HEK293 (cell line): ENCODE data around the gene RBM20.

Experiments
- CTCF ChIA-PET: fragments of 350-600 bp; formaldehyde crosslinking; extraction: SDS; loops from one replicate; lab custom pipeline; 2021; ENCODE audit warnings: antibody characterized with exemption; lab: Yijun Ruan, JAX
- POLR2A ChIA-PET: fragments of 300-600 bp; formaldehyde crosslinking; extraction: SDS; loops from one replicate; lab custom pipeline; 2020; ENCODE audit warnings: antibody characterized with exemption, inconsistent platforms; lab: Yijun Ruan, JAX
- H3K27ac ChIP-seq: fragments of 200-500 bp; sonication (Bioruptor generic); 2 replicates; pipeline ENCODE4 v1.5.1; 2014; ENCODE audit warnings: low read depth, low read length, control low read depth, inconsistent platforms; ENCODE audit errors: extremely low read depth
- H3K36me3 ChIP-seq, 2 experiments: fragments of 200-500 bp in 1 of 2; sonication (Bioruptor generic) in 1 of 2; 1 replicate in 1 of 2; 2 replicates in 1 of 2; pipeline ENCODE4 v1.5.1; 2014 to 2017; ENCODE audit warnings: inconsistent platforms in 2 of 2, low read length in 2 of 2; ENCODE audit not compliant: control insufficient read depth in 2 of 2, insufficient read depth in 1 of 2
- H3K4me1 ChIP-seq: fragments of 200-500 bp; sonication (Bioruptor generic); 2 replicates; pipeline ENCODE4 v1.5.1; 2014; ENCODE audit warnings: mild to moderate bottlenecking, low read length, inconsistent platforms; ENCODE audit not compliant: control insufficient read depth, insufficient read depth
- H3K4me3 ChIP-seq: 2 replicates; pipeline ENCODE4 v1.5.1; 2011; ENCODE audit warnings: low read depth, mild to moderate bottlenecking, control low read depth, low read length, moderate library complexity
- H3K9me3 ChIP-seq: fragments of 200-500 bp; sonication (Bioruptor generic); 2 replicates; pipeline ENCODE4 v1.5.1; 2014; ENCODE audit warnings: low read depth, low read length, inconsistent platforms; ENCODE audit not compliant: control insufficient read depth, insufficient read depth
- CTCF ChIP-seq: fragments of 450-650 bp; formaldehyde crosslinking; IDR thresholded peaks from 2 replicates; pipeline ENCODE4 v1.5.1; 2016; ENCODE audit warnings: missing biosample characterization, missing genetic modification characterization
- ELK4 ChIP-seq: IDR thresholded peaks from 2 replicates; pipeline ENCODE4 v1.6.1; 2011; ENCODE audit warnings: mild to moderate bottlenecking, low read depth, low read length, borderline replicate concordance
- GLIS1 ChIP-seq: fragments of 450-650 bp; formaldehyde crosslinking; IDR thresholded peaks from 2 replicates; pipeline ENCODE4 v1.5.1; 2016; ENCODE audit warnings: missing biosample characterization, missing genetic modification characterization
- GLIS2 ChIP-seq: fragments of 450-650 bp; formaldehyde crosslinking; IDR thresholded peaks from 2 replicates; pipeline ENCODE4 v1.5.1; 2016; ENCODE audit warnings: missing biosample characterization, missing genetic modification characterization
- IKZF3 ChIP-seq: fragments of 450-650 bp; IDR thresholded peaks from 2 replicates; pipeline ENCODE4 v1.5.0; 2018; ENCODE audit warnings: missing biosample characterization, mild to moderate bottlenecking, missing genetic modification characterization, moderate library complexity
- MZF1 ChIP-seq: fragments of 450-650 bp; formaldehyde crosslinking; IDR thresholded peaks from 2 replicates; pipeline ENCODE4 v1.5.1; 2017; ENCODE audit warnings: missing biosample characterization, missing genetic modification characterization, borderline replicate concordance
- PRDM4 ChIP-seq: fragments of 450-650 bp; formaldehyde crosslinking; IDR thresholded peaks from 2 replicates; pipeline ENCODE4 v1.5.1; 2017; ENCODE audit warnings: missing biosample characterization, missing genetic modification characterization
- PRDM6 ChIP-seq: fragments of 450-650 bp; formaldehyde crosslinking; IDR thresholded peaks from 2 replicates; pipeline ENCODE4 v1.5.1; 2017; ENCODE audit warnings: missing biosample characterization, missing genetic modification characterization
- REPIN1 ChIP-seq: fragments of 450-650 bp; formaldehyde crosslinking; IDR thresholded peaks from 2 replicates; pipeline ENCODE4 v1.5.1; 2017; ENCODE audit warnings: missing biosample characterization, missing genetic modification characterization, low read depth
- SCRT2 ChIP-seq: fragments of 450-650 bp; formaldehyde crosslinking; IDR thresholded peaks from 2 replicates; pipeline ENCODE4 v1.5.1; 2016; ENCODE audit warnings: missing biosample characterization, missing genetic modification characterization
- SP2 ChIP-seq: fragments of 450-650 bp; formaldehyde crosslinking; IDR thresholded peaks from 2 replicates; pipeline ENCODE4 v1.5.1; 2016; ENCODE audit warnings: missing biosample characterization, missing genetic modification characterization
- TCF7L2 ChIP-seq: IDR thresholded peaks from 2 replicates; pipeline ENCODE4 v1.6.1; 2011; ENCODE audit warnings: low read depth, mild to moderate bottlenecking, inconsistent platforms, low read length, moderate library complexity, borderline replicate concordance
- ZBTB1 ChIP-seq: fragments of 450-650 bp; formaldehyde crosslinking; IDR thresholded peaks from 2 replicates; pipeline ENCODE4 v1.5.1; 2016; ENCODE audit warnings: missing biosample characterization, missing genetic modification characterization
- ZBTB26 ChIP-seq: fragments of 450-650 bp; formaldehyde crosslinking; optimal IDR thresholded peaks from 2 replicates; pipeline ENCODE3; 2016; ENCODE audit warnings: missing biosample characterization, mild to moderate bottlenecking, missing genetic modification characterization
- ZBTB6 ChIP-seq: fragments of 450-650 bp; formaldehyde crosslinking; IDR thresholded peaks from 2 replicates; pipeline ENCODE4 v1.5.1; 2017; ENCODE audit warnings: missing biosample characterization, missing genetic modification characterization
- ZNF10 ChIP-seq: fragments of 450-650 bp; formaldehyde crosslinking; IDR thresholded peaks from 2 replicates; pipeline ENCODE4 v1.5.1; 2017; ENCODE audit warnings: missing biosample characterization, missing genetic modification characterization
- ZNF133 ChIP-seq: fragments of 450-650 bp; formaldehyde crosslinking; IDR thresholded peaks from 2 replicates; pipeline ENCODE4 v1.5.1; 2016; ENCODE audit warnings: missing biosample characterization, missing genetic modification characterization
- ZNF169 ChIP-seq: fragments of 450-650 bp; formaldehyde crosslinking; IDR thresholded peaks from 2 replicates; pipeline ENCODE4 v1.5.1; 2016; ENCODE audit warnings: missing biosample characterization, missing genetic modification characterization
- ZNF214 ChIP-seq: fragments of 450-650 bp; formaldehyde crosslinking; IDR thresholded peaks from 2 replicates; pipeline ENCODE4 v1.5.1; 2017; ENCODE audit warnings: missing biosample characterization, mild to moderate bottlenecking, missing genetic modification characterization, borderline replicate concordance
- ZNF223 ChIP-seq: fragments of 450-650 bp; formaldehyde crosslinking; IDR thresholded peaks from 2 replicates; pipeline ENCODE4 v1.5.1; 2016; ENCODE audit warnings: missing biosample characterization, missing genetic modification characterization
- ZNF24 ChIP-seq: fragments of 450-650 bp; formaldehyde crosslinking; IDR thresholded peaks from 2 replicates; pipeline ENCODE4 v1.5.1; 2016; ENCODE audit warnings: missing biosample characterization, missing genetic modification characterization
- ZNF600 ChIP-seq: fragments of 450-650 bp; formaldehyde crosslinking; IDR thresholded peaks from 2 replicates; pipeline ENCODE4 v1.5.1; 2016; ENCODE audit warnings: missing biosample characterization, missing genetic modification characterization
- ZNF791 ChIP-seq: fragments of 450-650 bp; formaldehyde crosslinking; IDR thresholded peaks from 2 replicates; pipeline ENCODE4 v1.5.1; 2016; ENCODE audit warnings: missing biosample characterization, missing genetic modification characterization

RBM20 gene

GRCh38 chr10:110758898-110759297 is 114.8 kb downstream of the RBM20 start (continued):
- TF ChIP-seq ZNF24 (no peak), ZNF133 (tag by site-specific recombination) (no peak), CTCF (tag by site-specific recombination) (no peak), ZBTB26 (tag by site-specific recombination) (no peak), PRDM6 (peak; percentile 29; the same call in 1 of the 2 replicates), GLIS1 (tag by site-specific recombination) (no peak)

- Histone ChIP-seq H3K4me1 (peaks cover 2% of the 10 kb centered on the region; the same call in 1 of the 2 replicates), H3K4me3 (no peak overlapping the region), H3K9me3 (no peaks in the 10 kb centered on the region), H3K27ac (no peak overlapping the region), H3K36me3 (no peaks in the 10 kb centered on the region)
- TF ChIP-seq ZNF10 (tag by site-specific recombination) = no peak
- TF ChIP-seq ELK4 = no peak
- no peak for TF ChIP-seq SCRT2
- TF ChIP-seq CTCF (tag by site-specific recombination) = no peak
- no peak for TF ChIP-seq SP2 (tag by site-specific recombination)
- no peak for TF ChIP-seq GLIS2 (tag by site-specific recombination)
- TF ChIP-seq ZNF169 (tag by site-specific recombination) = no peak
- no peak for TF ChIP-seq ZNF214
- no peak for TF ChIP-seq TCF7L2
- TF ChIP-seq MZF1 (tag by site-specific recombination) = no peak
- no peak for TF ChIP-seq REPIN1 (tag by site-specific recombination)
- TF ChIP-seq IKZF3 (tag by site-specific recombination) = no peak
- no peak for TF ChIP-seq ZBTB26 (tag by site-specific recombination)
- TF ChIP-seq PRDM4 (tag by site-specific recombination) = no peak
- no peak for TF ChIP-seq ZBTB6 (tag by site-specific recombination)
- no peak for TF ChIP-seq ZBTB1 (tag by site-specific recombination)
- TF ChIP-seq ZNF223 (tag by site-specific recombination) = no peak
- no peak for TF ChIP-seq ZNF791 (tag by site-specific recombination)
- TF ChIP-seq ZNF600 = no peak
- ChIA-PET CTCF (interaction anchor here (0.6 kb wide), 1 partner anchor 71 kb away, joined by 3 read pairs; no protein-coding TSS in a partner anchor), POLR2A (no interaction called here)
Measured at GRCh38 chr10:110759523-110759922, 115.4 kb downstream of the RBM20 start.
